HG03095 (cell line): ENCODE results near the gene RSRC2.

Experiments
- ATAC-seq: cut with Tn5 transposase; IDR thresholded peaks from one replicate; pipeline ENCODE4 v1.9.1; 2021; ENCODE audit warnings: moderate library complexity; ENCODE audit not compliant: unreplicated experiment

The RSRC2 gene

GRCh38 chr12:122454250-122454721, 72.5 kb downstream of the RSRC2 start:
- ATAC-seq, result no peak
